ENCODE data around the gene LCN15.
"Not testable (repeated sequence)": the region's sequence is repeated elsewhere in the genome, so short reads cannot be mapped to it uniquely, and the experiment has no call there.

LCN15 gene

DNA sequence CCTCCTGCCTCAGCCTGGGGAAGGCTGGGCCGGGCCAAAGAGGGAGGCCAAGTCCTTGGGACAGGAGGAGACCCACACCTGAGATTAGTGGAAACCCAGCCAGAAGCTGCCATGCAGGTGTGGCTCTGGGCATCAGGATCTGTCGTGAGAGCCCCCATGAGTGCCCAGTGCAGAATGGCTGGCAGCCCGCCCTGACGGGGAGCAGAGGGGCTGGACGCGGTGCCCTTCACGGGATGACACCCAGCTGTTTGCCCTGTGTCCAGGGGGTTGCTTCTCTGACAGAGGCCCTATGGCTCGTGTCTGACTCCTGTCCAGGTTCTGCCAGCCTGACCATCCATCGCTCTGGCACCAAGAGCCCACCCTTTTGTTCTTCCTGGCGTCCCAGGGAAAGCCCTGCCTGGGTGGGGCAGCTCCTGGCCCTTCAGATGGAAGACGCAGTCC is 43.4 kb downstream of the LCN15 start:
- H3K27me3 Mint-ChIP-seq, result peaks cover 8 to 27% of the 10 kb centered on the region in 2 donors
- H3K4me1 Mint-ChIP-seq (ENCODE audit: low read depth in 2 of 2), result peaks cover 9 to 15% of the 10 kb centered on the region in 2 donors
- H3K9me3 Mint-ChIP-seq, result no peaks in the 10 kb centered on the region
- H3K4me3 Mint-ChIP-seq, result no peak overlapping the region
- ATAC-seq (replicated peaks), result no peak
- peaks cover 40% of the 10 kb centered on the region for H3K36me3 Mint-ChIP-seq (ENCODE audit: insufficient read depth)
- peak overlapping the region in 1 of 2 donors; percentile 24 for H3K27ac Mint-ChIP-seq
- no peak for DNase-seq

DNA sequence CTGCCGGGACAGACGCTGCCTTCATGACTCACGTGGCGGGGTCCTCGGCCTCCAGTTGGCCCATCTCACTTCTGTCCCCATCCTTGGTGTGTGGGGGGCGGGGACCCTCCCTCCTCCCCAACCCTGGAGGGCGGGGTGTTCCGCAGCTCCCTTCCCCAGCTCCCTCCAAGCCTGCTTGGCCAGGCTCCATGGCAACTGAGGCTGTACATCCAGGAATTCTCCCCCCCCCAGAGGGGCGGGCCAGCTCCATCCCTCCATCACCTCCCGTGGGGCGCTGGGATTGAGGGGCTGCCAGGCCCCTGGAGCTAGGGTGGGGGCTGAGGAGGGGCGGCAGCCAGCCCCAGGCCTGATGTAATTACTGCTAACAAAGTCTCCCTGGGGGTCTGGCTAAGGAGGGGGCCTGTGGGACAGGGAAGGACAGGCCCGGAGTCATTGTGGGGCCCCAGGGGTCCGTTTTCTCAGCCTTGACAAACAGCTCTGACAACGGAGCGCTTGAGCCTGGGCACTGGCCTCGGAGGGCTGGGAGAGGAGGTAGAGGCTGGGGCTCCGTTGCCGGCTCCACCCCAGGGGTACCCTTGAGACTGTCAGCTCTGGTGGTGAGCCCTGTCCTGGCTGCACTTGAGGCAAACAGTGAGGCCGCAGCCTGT is 43.9 kb downstream of the LCN15 start:
- Mint-ChIP-seq H3K4me3 (no peak overlapping the region), H3K4me1 (ENCODE audit: low read depth in 2 of 2) (peaks cover 9 to 15% of the 10 kb centered on the region in 2 donors), H3K9me3 (no peaks in the 10 kb centered on the region), H3K27ac (peak overlapping the region in 1 of 2 donors; percentile 75), H3K36me3 (ENCODE audit: insufficient read depth) (peaks cover 34% of the 10 kb centered on the region), H3K27me3 (peaks cover 13 to 32% of the 10 kb centered on the region in 2 donors)
- no peak for DNase-seq
- ATAC-seq (replicated peaks), result no peak

DNA sequence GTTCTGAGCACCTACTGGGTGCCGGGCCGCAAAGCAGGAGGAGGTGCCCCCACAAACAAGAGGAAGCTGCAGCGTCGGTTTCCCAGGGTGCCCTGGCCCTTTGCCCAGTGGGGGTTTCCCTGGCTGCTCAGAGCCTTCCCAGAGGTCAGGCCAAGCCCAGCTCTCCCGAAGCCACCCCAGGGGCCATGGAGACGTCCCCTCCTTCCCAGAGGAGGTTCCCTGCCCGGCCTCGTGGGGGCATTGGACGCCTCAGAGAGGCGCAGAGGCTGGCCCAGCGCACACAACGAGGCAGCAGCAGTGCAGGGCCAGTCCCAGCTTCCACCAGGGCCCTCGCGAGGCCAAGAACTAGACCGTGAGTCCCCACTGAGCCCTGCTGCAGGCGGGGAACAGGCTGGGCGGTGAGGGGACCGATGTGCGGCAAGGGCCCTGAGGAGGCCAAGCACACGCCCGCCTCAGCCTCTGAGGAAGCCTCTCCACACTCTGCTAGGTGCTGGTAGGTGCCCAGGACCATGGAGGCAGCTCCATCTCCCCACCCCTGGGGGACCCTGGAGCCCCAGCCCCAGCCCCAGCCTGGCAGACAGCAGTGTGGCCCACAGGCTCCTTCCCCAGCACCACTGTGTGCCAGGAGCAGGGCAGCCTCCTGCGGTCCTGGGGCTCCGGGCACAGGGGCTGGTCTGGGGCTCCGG is 45.0 kb downstream of the LCN15 start:
- Mint-ChIP-seq H3K27ac (no peak overlapping the region), H3K9me3 (no peaks in the 10 kb centered on the region), H3K27me3 (peaks cover 17 to 37% of the 10 kb centered on the region in 2 donors), H3K4me3 (no peak overlapping the region), H3K4me1 (ENCODE audit: low read depth in 2 of 2) (peaks cover 5 to 13% of the 10 kb centered on the region in 2 donors), H3K36me3 (ENCODE audit: insufficient read depth) (peaks cover 24% of the 10 kb centered on the region)
- ATAC-seq (replicated peaks) (peak; percentile 19), DNase-seq (no peak)

DNA sequence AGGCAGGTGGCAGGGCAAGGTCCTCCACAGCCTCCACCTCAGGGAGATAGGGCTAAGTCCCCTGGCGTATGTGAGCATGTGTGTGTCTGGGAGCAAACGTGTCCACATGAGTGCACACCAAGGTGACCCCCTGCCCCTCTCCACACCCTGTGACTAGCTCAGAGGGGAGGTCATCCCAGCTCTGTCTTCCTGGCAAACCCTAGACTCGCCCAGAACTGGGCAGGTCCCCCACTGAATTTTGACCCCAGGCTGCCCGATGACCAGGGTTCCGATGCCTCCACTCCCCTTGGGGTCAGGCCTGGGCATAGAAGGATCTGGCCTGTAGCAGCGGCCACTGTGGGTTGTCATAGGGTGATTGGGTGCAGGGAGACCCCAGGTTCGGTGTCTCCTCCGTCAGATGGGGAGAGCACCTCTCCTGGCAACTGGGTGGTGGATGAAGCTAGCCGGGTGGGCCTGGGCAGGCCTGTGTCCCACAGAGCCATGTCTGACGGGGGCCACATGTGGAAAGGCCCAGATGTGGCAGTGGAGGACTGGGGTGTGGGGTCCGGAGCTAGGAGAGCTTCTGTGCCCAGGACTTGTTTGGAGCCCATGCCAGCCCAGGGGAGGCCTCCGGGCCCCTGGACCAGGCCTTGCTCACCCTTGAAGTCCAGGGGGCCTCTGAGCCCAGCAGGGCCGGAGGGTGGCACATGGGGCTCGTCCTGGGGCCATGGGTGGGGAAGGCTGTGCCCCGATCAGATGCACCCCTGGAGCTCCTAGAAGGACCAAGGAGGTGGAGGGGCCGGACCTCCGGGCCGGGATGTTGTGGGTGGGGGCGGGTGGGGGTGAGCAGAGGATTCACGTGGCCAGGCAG is 45.7 kb downstream of the LCN15 start:
- ATAC-seq (replicated peaks) (no peak), DNase-seq (no peak)
- H3K27me3 Mint-ChIP-seq, result peaks cover 25 to 45% of the 10 kb centered on the region in 2 donors
- peaks cover 4 to 7% of the 10 kb centered on the region in 2 donors for H3K4me1 Mint-ChIP-seq (ENCODE audit: low read depth in 2 of 2)
- H3K36me3 Mint-ChIP-seq (ENCODE audit: insufficient read depth), result peaks cover 16% of the 10 kb centered on the region
- no peak overlapping the region for H3K4me3 Mint-ChIP-seq
- no peaks in the 10 kb centered on the region for H3K9me3 Mint-ChIP-seq
- H3K27ac Mint-ChIP-seq, result peak overlapping the region in 1 of 2 donors; percentile 49

DNA sequence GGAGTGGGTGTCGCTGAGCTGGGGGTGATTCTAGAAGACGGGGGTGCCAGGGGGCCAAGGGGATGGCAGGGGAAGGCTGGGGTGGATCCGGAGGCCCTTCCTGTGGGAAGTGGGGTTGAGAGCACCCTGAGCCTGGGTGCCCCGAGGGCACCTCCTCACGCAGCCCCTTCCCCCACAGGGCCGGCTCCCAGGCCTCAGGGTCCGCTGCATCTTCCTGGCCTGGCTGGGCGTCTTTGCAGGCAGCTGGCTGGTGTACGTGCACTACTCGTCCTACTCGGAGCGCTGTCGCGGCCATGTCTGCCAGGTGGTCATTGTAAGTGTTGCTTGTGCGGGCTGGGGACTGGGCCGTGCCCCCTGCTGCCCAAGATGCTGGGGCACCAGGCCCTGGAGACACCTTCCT is 46.9 kb downstream of the LCN15 start:
- Mint-ChIP-seq H3K27ac (no peak overlapping the region), H3K36me3 (ENCODE audit: insufficient read depth) (peaks cover 4% of the 10 kb centered on the region), H3K27me3 (peaks cover 25 to 52% of the 10 kb centered on the region in 2 donors), H3K4me3 (no peak overlapping the region), H3K4me1 (ENCODE audit: low read depth in 2 of 2) (peaks cover 3 to 4% of the 10 kb centered on the region in 2 donors), H3K9me3 (no peaks in the 10 kb centered on the region)
- DNase-seq, result no peak
- ATAC-seq (replicated peaks), result no peak

DNA sequence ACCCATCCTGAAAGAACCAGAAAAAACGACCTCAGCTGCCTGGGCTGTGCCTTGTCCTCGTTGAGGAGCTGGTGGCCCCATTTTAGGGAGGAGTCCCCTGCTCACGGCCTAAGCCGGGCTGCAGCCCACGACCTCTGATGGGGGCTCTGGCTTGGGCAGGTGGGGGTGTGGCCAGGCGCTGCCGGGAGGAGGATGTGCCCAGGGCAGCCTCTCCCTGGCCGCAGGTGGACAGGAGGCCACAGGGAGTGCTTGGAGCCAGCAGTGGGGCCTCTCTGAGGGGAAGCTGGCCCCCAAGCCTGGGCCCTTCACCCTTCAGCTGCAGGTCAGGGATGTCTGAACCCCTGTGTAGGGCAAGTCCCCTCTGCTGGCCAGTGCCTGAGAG is 49.4 kb downstream of the LCN15 start:
- Mint-ChIP-seq H3K36me3 (ENCODE audit: insufficient read depth) (peaks cover 3% of the 10 kb centered on the region), H3K4me3 (no peak overlapping the region), H3K9me3 (no peaks in the 10 kb centered on the region), H3K27ac (no peak overlapping the region), H3K4me1 (ENCODE audit: low read depth in 2 of 2) (peaks cover 5 to 8% of the 10 kb centered on the region in 2 donors), H3K27me3 (peaks cover 45 to 73% of the 10 kb centered on the region in 2 donors)
- DNase-seq (no peak), ATAC-seq (replicated peaks) (no peak)

DNA sequence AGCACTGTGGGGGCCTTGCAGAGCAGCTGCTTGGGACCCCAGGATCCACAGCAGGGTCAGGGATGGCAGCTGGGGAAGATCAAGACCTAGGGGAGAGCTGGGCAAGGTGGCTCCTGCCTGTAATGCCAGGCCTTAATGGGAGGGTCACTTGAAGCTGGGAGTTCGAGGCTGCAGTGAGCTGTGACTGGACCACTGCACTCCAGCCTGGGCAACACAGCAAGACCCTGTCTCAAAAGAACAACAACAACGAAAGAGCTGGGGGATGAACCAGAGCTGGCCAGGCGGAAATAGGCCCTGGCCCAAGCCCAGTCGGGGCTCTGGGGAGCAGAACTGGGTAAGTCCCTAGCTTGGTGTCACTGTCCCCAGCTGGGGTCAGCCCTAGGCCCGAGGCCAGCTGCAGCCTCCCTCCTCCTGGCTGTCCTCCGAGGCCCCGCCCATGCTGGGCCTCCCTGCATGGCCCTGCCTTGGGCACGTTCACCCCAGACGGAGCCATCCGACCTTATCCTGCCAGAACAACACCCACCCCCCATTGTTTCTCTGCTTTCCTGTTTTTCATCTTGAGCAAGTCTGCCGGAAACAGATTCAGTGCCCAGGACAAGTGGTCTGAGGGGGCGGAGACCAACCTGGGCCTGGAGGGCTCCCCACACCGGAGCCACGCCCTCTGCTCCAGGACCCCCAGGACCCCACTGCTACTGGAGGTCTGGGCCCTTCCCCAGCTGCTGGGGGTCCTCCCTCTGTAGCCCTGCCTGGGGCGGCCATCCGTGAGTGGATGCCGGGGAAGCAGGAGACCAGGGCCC is 50.0 kb downstream of the LCN15 start:
- Mint-ChIP-seq H3K36me3 (ENCODE audit: insufficient read depth) (peaks cover 3% of the 10 kb centered on the region), H3K4me1 (ENCODE audit: low read depth in 2 of 2) (peaks cover 5 to 6% of the 10 kb centered on the region in 2 donors), H3K27me3 (peaks cover 47 to 79% of the 10 kb centered on the region in 2 donors), H3K27ac (no peak overlapping the region), H3K9me3 (no peaks in the 10 kb centered on the region), H3K4me3 (no peak overlapping the region)
- DNase-seq, result no peak
- no peak for ATAC-seq (replicated peaks)

DNA sequence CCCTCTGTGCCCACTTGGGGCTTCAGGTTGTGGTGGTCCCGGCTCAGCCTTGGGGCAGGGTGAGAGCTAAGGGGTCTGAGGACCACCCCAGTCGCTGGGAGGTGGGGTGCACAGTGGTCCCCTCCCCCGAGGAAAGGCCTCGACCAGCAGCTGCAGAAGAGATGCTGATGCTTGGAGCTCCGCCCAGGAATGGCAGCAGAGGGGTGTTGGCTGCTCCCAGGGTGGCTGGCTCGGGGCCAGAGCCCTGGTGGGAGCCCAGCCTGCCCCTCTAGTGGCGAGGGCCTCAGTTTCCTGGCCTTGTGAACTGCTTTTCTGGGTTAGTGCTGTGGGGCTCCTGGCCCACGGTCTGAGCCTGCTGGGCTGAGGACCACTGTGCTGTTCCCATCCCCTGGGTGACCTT is 50.8 kb downstream of the LCN15 start:
- Mint-ChIP-seq H3K27ac (no peak overlapping the region), H3K4me3 (no peak overlapping the region), H3K9me3 (no peaks in the 10 kb centered on the region), H3K36me3 (ENCODE audit: insufficient read depth) (peaks cover 3% of the 10 kb centered on the region), H3K4me1 (ENCODE audit: low read depth in 2 of 2) (peaks cover 4% of the 10 kb centered on the region in 2 donors), H3K27me3 (peaks cover 46 to 86% of the 10 kb centered on the region in 2 donors)
- DNase-seq (no peak), ATAC-seq (replicated peaks) (no peak)

DNA sequence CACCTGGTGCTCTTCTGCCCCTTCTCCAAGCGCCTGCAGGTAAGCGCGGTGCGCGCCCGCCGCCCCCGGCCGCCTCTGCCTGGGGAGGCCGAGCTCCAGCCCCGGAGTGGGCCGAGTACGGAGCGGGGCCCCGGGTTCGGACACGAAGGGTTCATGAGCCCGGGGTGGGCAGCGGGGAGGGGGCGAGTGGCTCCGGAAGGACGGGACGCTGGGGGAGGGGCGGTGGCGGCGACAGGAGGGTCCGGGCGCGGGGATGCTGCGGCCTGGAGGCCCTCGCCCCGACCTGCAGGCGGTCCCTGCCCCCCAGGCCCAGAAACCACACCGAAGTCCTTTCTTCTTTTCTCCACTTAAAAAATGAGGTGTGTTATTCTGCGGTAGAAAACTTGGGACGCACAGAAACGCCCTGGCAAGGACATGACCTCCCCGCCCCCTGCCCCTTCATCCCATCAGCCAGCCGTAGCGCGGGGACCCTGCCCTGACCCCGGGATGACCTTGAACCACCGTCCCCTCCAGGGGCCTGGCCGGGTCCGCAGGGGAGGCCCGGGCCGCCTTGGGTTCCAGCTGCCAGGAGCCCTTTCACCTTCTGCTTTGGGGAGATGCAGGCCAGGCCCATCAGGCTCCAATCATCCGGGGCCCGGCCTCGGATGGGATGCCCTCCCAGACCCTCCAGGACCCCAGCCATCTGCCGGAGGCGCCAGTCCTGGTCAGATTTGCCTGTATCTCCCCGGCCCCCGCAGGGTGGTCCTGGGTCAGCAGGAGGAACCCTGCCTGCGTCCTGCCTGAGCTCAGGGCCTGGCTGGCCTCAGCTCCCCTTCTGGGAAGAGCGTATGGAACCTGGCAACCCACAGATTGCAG is 51.4 kb downstream of the LCN15 start:
- peaks cover 3% of the 10 kb centered on the region for H3K36me3 Mint-ChIP-seq (ENCODE audit: insufficient read depth)
- H3K9me3 Mint-ChIP-seq, result no peaks in the 10 kb centered on the region
- H3K4me1 Mint-ChIP-seq (ENCODE audit: low read depth in 2 of 2), result peaks cover 3 to 4% of the 10 kb centered on the region in 2 donors
- no peak overlapping the region for H3K27ac Mint-ChIP-seq
- no peak overlapping the region for H3K4me3 Mint-ChIP-seq
- DNase-seq (no peak), ATAC-seq (replicated peaks) (no peak)
- peaks cover 42 to 86% of the 10 kb centered on the region in 2 donors for H3K27me3 Mint-ChIP-seq

DNA sequence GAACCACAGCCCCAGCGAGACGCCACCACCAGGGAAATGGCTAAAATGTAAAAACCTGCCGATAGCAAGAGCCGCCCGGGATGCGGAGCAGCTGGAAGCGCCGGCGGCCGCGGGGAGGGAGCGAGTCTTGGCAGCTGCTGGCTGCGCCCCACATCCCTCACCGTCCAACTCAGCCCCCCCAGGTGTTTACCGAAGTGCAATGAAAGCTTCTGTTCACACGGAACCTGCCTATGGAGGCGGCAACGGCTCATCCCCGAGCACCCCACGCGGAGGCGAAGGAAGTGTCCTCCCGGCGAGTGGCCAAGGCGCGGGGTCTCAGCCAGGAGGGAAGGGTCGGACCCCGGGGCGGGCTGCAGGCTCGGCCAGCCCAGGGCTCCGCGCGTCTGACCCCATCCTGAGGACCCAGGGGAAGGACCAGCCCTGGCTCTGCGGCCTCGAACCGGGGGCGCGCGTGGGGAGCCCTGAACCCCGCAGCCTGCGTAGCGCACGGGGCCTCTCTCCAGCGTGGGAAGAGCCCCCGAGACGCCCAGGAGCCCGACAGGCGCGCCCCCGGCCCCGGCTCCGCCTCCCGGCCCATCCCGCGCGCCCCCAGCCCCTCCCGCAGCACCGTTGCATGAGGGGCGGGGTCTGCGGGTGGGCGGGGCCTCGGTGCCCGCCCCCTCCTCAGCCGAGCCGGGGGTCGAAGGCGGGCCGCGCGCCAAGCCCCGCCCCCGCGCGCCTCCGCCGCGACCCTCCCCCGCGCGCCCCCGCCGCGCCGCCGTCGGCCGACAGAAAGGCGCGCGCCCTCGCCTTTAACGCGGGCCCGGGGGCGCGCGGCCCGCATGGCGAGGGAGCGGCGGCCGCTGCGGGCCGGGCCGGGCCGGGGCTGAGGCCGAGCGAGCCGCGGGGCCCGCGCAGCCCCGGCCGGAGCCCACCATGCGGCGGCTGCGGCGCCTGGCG is 52.3 kb downstream of the LCN15 start, which contains the start of gene DIPK1B:
TSS of gene DIPK1B (plus strand) at position 822 of the 939 bp plus-strand sequence. CDS start at position 916, 94 bp downstream.
- Mint-ChIP-seq H3K36me3 (ENCODE audit: insufficient read depth) (peaks cover 3% of the 10 kb centered on the region), H3K9me3 (no peaks in the 10 kb centered on the region), H3K27ac (peak within 1 kb of the TSS in 1 of 2 donors; percentile 51), H3K4me3 (peak within 1 kb of the TSS; percentile 74 to 75), H3K4me1 (ENCODE audit: low read depth in 2 of 2) (peaks cover 3 to 4% of the 10 kb centered on the region in 2 donors), H3K27me3 (peaks cover 42 to 83% of the 10 kb centered on the region in 2 donors)
- DNase-seq (no peak), ATAC-seq (replicated peaks) (peak; percentile 59)

DNA sequence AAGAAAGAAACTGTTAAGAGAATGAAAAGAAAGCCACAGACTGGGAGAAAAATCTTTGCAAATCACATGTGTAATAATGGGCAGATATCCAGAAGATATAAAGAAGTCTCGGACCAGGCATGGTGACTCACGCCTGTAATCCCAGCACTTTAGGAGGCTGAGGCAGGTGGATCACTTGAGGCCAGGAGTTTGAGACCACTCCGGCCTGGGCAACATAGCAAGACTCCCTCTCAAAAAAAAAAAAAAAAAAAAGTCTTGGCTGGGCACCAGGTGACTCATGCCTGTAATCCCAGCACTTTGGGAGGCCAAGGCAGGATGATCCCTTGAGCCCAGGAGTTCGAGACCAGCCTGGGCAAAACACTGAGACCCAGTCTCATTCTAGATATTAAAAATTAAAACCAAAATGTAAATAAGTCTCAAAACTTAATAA is 53.1 kb downstream of the LCN15 start:
- Mint-ChIP-seq H3K4me3 (peak overlapping the region; percentile 74 to 75), H3K27ac (peak overlapping the region in 1 of 2 donors; percentile 51), H3K27me3 (peaks cover 42 to 77% of the 10 kb centered on the region in 2 donors)
- H3K9me3 Mint-ChIP-seq; H3K4me1 Mint-ChIP-seq (ENCODE audit: low read depth in 2 of 2); ATAC-seq (replicated peaks); H3K36me3 Mint-ChIP-seq (ENCODE audit: insufficient read depth); DNase-seq: not testable (repeated sequence)

Measured in effector memory CD8-positive, alpha-beta T cell (primary cell).